H1 (cell line): ENCODE data around the gene FPR3. TPM values are rescaled to one million over a fixed set of nuclear protein-coding genes. Genes with fewer than 3 reads are reported as not detected.

Source experiments
- CTCF ChIA-PET: fragments of 300-600 bp; sonication (Branson Sonifier 250); formaldehyde crosslinking; loops from one replicate; lab custom pipeline; 2021; ENCODE audit not compliant: partially characterized antibody; lab: Charles Lee
- POLR2A ChIA-PET: fragments of 300-600 bp; sonication (Branson Sonifier 250); formaldehyde crosslinking; loops from one replicate; lab custom pipeline; 2021; ENCODE audit warnings: inconsistent platforms; ENCODE audit not compliant: partially characterized antibody; lab: Charles Lee
- DNase-seq, 2 experiments: peaks; one replicate each; pipeline versions ENCODE4 v3.0.0 to v3.0.0-alpha.2; 2010 to 2022; ENCODE audit warnings: low spot score in 2 of 2, low read depth in 1 of 2, mixed read lengths in 1 of 2
- FAIRE-seq: peaks from 2 replicates; lab custom pipeline; 2011; peaks lifted over from hg19 to GRCh38; lab: Jason Lieb, UNC
- H2AFZ ChIP-seq: 2 replicates; pipeline ENCODE4 v1.8.1; 2012; ENCODE audit warnings: low read length, inconsistent platforms
- H2AK5ac ChIP-seq: 2 replicates; pipeline ENCODE4 v1.6.1; 2013; ENCODE audit warnings: low read depth, low read length
- H2BK120ac ChIP-seq: replicated peaks from 2 replicates; pipeline ENCODE3; 2013; ENCODE audit warnings: low read depth, low read length, inconsistent platforms
- H2BK12ac ChIP-seq: 2 replicates; pipeline ENCODE4 v1.6.1; 2013; ENCODE audit warnings: low read depth, low read length
- H2BK15ac ChIP-seq: 2 replicates; pipeline ENCODE4 v1.6.1; 2013; ENCODE audit warnings: low read length
- H2BK20ac ChIP-seq: 2 replicates; pipeline ENCODE4 v1.6.1; 2013; ENCODE audit warnings: low read length
- H2BK5ac ChIP-seq: 2 replicates; pipeline ENCODE4 v1.6.1; 2013; ENCODE audit warnings: low read depth, low read length
- H3K14ac ChIP-seq: 2 replicates; pipeline ENCODE4 v1.6.1; 2013; ENCODE audit warnings: inconsistent platforms; ENCODE audit not compliant: insufficient read length
- H3K18ac ChIP-seq: 2 replicates; pipeline ENCODE4 v1.6.1; 2013; ENCODE audit warnings: low read length; ENCODE audit errors: extremely low read depth
- H3K23ac ChIP-seq: 2 replicates; pipeline ENCODE4 v1.6.1; 2013; ENCODE audit warnings: inconsistent platforms; ENCODE audit not compliant: insufficient read length
- H3K23me2 ChIP-seq: 2 replicates; pipeline ENCODE4 v1.6.1; 2013; ENCODE audit warnings: low read depth, low read length
- H3K27ac ChIP-seq: 2 replicates; pipeline ENCODE4 v1.6.1; 2011; ENCODE audit warnings: low read depth, low read length, inconsistent platforms
- H3K27me3 ChIP-seq, 4 experiments: replicated peaks in 1 of 4; 1 replicate in 1 of 4; 2 replicates in 3 of 4; pipeline versions ENCODE4 v1.6.1 to v1.8.1; 2011 to 2013; ENCODE audit warnings: low read length in 3 of 4, mild to moderate bottlenecking in 3 of 4, inconsistent platforms in 2 of 4, mixed read lengths in 2 of 4, moderate library complexity in 1 of 4; ENCODE audit not compliant: control insufficient read depth in 3 of 4, insufficient read depth in 3 of 4; ENCODE audit errors: extremely low read depth in 1 of 4
- H3K36me3 ChIP-seq, 4 experiments: 2 replicates each; pipeline versions ENCODE4 v1.6.1 to v1.8.1; 2011 to 2013; ENCODE audit warnings: mild to moderate bottlenecking in 4 of 4, low read length in 3 of 4, moderate library complexity in 2 of 4, control low read depth in 1 of 4, inconsistent platforms in 1 of 4; ENCODE audit not compliant: insufficient read depth in 4 of 4, control insufficient read depth in 2 of 4
- H3K4ac ChIP-seq: replicated peaks from 2 replicates; pipeline ENCODE3; 2013; ENCODE audit warnings: low read length, low read depth, mixed read lengths, inconsistent platforms; ENCODE audit not compliant: insufficient read length
- H3K4me1 ChIP-seq, 4 experiments: replicated peaks in 1 of 4; 1 replicate in 1 of 4; 2 replicates in 3 of 4; pipeline versions ENCODE4 v1.6.1 to v1.8.1; 2011 to 2013; ENCODE audit warnings: low read length in 3 of 4, inconsistent platforms in 2 of 4, mixed read lengths in 1 of 4; ENCODE audit not compliant: insufficient read depth in 4 of 4, control insufficient read depth in 3 of 4
- H3K4me2 ChIP-seq, 2 experiments: 2 replicates each; pipeline versions ENCODE4 v1.6.1 to v1.8.1; 2011 to 2013; ENCODE audit warnings: low read depth in 2 of 2, low read length in 2 of 2, control low read depth in 1 of 2, inconsistent platforms in 1 of 2, mild to moderate bottlenecking in 1 of 2; ENCODE audit not compliant: insufficient read depth in 1 of 2
- H3K4me3 ChIP-seq, 4 experiments: fragments of 200-600, 300-600 bp in 1 of 4; sonication (generic), shearing (Covaris generic), sonication (Bioruptor Twin) in 1 of 4; 2 replicates each; pipeline versions ENCODE4 v1.5.1 to v1.8.1; 2011 to 2016; ENCODE audit warnings: low read length in 4 of 4, low read depth in 3 of 4, control low read depth in 2 of 4, inconsistent platforms in 2 of 4, mild to moderate bottlenecking in 2 of 4, mixed read lengths in 1 of 4, moderate library complexity in 1 of 4; ENCODE audit not compliant: insufficient read depth in 2 of 4; ENCODE audit errors: extremely low read depth in 1 of 4
- H3K56ac ChIP-seq: replicated peaks from 2 replicates; pipeline ENCODE3; 2013; ENCODE audit warnings: low read depth, mild to moderate bottlenecking, mixed read lengths, low read length, inconsistent platforms; ENCODE audit not compliant: insufficient read length
- H3K79me1 ChIP-seq: 2 replicates; pipeline ENCODE4 v1.6.1; 2013; ENCODE audit warnings: low read depth, low read length, control low read depth
- H3K79me2 ChIP-seq, 2 experiments: 2 replicates each; pipeline versions ENCODE4 v1.6.1 to v1.8.1; 2012 to 2013; ENCODE audit warnings: low read length in 2 of 2, mild to moderate bottlenecking in 2 of 2, inconsistent platforms in 1 of 2; ENCODE audit not compliant: insufficient read depth in 2 of 2, control insufficient read depth in 1 of 2
- H3K9ac ChIP-seq, 4 experiments: replicated peaks in 1 of 4; 1 replicate in 1 of 4; 2 replicates in 3 of 4; pipeline versions ENCODE4 v1.6.1 to v1.8.1; 2011 to 2013; ENCODE audit warnings: low read depth in 3 of 4, low read length in 3 of 4, control low read depth in 2 of 4, mild to moderate bottlenecking in 2 of 4, moderate library complexity in 2 of 4, inconsistent platforms in 1 of 4; ENCODE audit errors: extremely low read depth in 1 of 4
- H3K9me3 ChIP-seq, 2 experiments: 2 replicates each; pipeline versions ENCODE4 v1.6.1 to v1.8.1; 2012 to 2013; ENCODE audit warnings: mild to moderate bottlenecking in 2 of 2, moderate library complexity in 2 of 2, control low read depth in 1 of 2, inconsistent platforms in 1 of 2, low read depth in 1 of 2, low read length in 1 of 2, mixed read lengths in 1 of 2; ENCODE audit not compliant: insufficient read depth in 2 of 2
- H4K20me1 ChIP-seq, 2 experiments: replicated peaks in 1 of 2; 2 replicates each; pipeline versions ENCODE3 to v1.8.1; 2011 to 2013; ENCODE audit warnings: inconsistent platforms in 2 of 2, low read length in 2 of 2, mild to moderate bottlenecking in 1 of 2; ENCODE audit not compliant: insufficient read depth in 2 of 2, control insufficient read depth in 1 of 2
- H4K5ac ChIP-seq: 2 replicates; pipeline ENCODE4 v1.6.1; 2013; ENCODE audit warnings: low read length, low read depth, mixed read lengths, inconsistent platforms; ENCODE audit not compliant: insufficient read length
- H4K8ac ChIP-seq: 2 replicates; pipeline ENCODE4 v1.8.0; 2013; ENCODE audit warnings: mild to moderate bottlenecking, moderate library complexity, low read length, inconsistent platforms; ENCODE audit not compliant: insufficient read depth; ENCODE audit errors: extremely low read depth
- H4K91ac ChIP-seq: replicated peaks from 2 replicates; pipeline ENCODE3; 2013; ENCODE audit warnings: low read length, mixed read lengths, inconsistent platforms; ENCODE audit not compliant: insufficient read length
- CBX8 ChIP-seq: fragments of 300-800, 300-1000 bp; sonication (generic); IDR thresholded peaks from 2 replicates; pipeline ENCODE4 v1.7.1; 2016; ENCODE audit warnings: low read depth, low read length, borderline replicate concordance
- E2F6 ChIP-seq: IDR thresholded peaks from 2 replicates; pipeline ENCODE4 v1.6.1; 2012; ENCODE audit warnings: inconsistent platforms
- EP300 ChIP-seq, 2 experiments: IDR thresholded peaks; 1 replicate in 1 of 2; 2 replicates in 1 of 2; pipeline ENCODE4 v1.6.1; 2011 to 2012; ENCODE audit warnings: low read depth in 2 of 2, low read length in 2 of 2, mild to moderate bottlenecking in 2 of 2, borderline replicate concordance in 1 of 2, inconsistent platforms in 1 of 2, moderate library complexity in 1 of 2
- GTF2F1 ChIP-seq: IDR thresholded peaks from 2 replicates; pipeline ENCODE4 v1.6.1; 2012; ENCODE audit warnings: low read depth, low read length, improper control_type of control experiment, borderline replicate concordance
- PHF8 ChIP-seq: fragments of 200-600 bp; sonication (generic); conservative IDR thresholded peaks from 2 replicates; pipeline ENCODE4 v1.7.1; 2012; ENCODE audit warnings: low read depth, mild to moderate bottlenecking, inconsistent platforms, low read length, moderate library complexity
- RAD21 ChIP-seq, 2 experiments: IDR thresholded peaks in 1 of 2; conservative IDR thresholded peaks in 1 of 2; 2 replicates each; pipeline ENCODE4 v1.6.1; 2011; ENCODE audit warnings: low read depth in 2 of 2, low read length in 2 of 2, improper control_type of control experiment in 1 of 2, inconsistent platforms in 1 of 2, mild to moderate bottlenecking in 1 of 2, moderate library complexity in 1 of 2
- SIX5 ChIP-seq: IDR thresholded peaks from 2 replicates; pipeline ENCODE4 v1.6.1; 2011; ENCODE audit warnings: mild to moderate bottlenecking, low read depth, low read length
- SP1 ChIP-seq: IDR thresholded peaks from 2 replicates; pipeline ENCODE4 v1.6.1; 2011; ENCODE audit warnings: low read depth, low read length
- TBP ChIP-seq: IDR thresholded peaks from 2 replicates; pipeline ENCODE4 v1.6.1; 2011; ENCODE audit warnings: low read depth, low read length, improper control_type of control experiment
- YY1 ChIP-seq: IDR thresholded peaks from 2 replicates; pipeline ENCODE4 v1.6.1; 2011; ENCODE audit warnings: low read depth, mild to moderate bottlenecking, low read length
- WGBS, 2 experiments: shearing (Covaris generic) in 1 of 2; methylation state at CpG; one replicate each; pipeline versions ENCODE4 v1.1.6 to v1.1.7; 2013 to 2015; ENCODE audit warnings: low lambda C conversion rate in 2 of 2, mixed read lengths in 2 of 2, inconsistent platforms in 1 of 2, low coverage in 1 of 2, missing lambda C conversion rate in 1 of 2; ENCODE audit not compliant: insufficient replicate concordance in 2 of 2, insufficient coverage in 1 of 2, insufficient read length in 1 of 2; ENCODE audit errors: extremely low coverage in 1 of 2, missing lambda C conversion rate in 1 of 2; 5-methylcytosine and 5-hydroxymethylcytosine counted together
- polyA plus RNA-seq, 7 experiments: library from polyadenylated mRNA; depleted of rRNA in 3 of 7; stranded (reverse) in 5 of 7; unstranded in 2 of 7; fragments of >200 nt in 5 of 7; fragments of 200-250 nt in 2 of 7; gene quantifications; 1 replicate in 5 of 7; 2 replicates in 1 of 7; 4 replicates in 1 of 7; pipeline versions ENCODE4 v1.2.1 to v1.2.3, GENCODE V29; 2011 to 2013; ENCODE audit warnings: missing spikeins in 2 of 7, mixed read lengths in 2 of 7
- total RNA-seq: library from RNA; stranded (reverse); fragmentation: NEBNext Ultra II Directional; extraction: Animal tissue kit (Norgen Biotek cat#: 25700); gene quantifications from 2 replicates; pipeline ENCODE4 v1.2.1, GENCODE V29; 2021

FPR3 gene
- total and polyA plus RNA-seq, 2 of the 8 experiments (the other 6 are each of a cell fraction or from before 2014, with no cell fraction given): not detected

GRCh38 chr19:51765086-51765485, 29.9 kb upstream of the FPR3 start:
- 68% methylated on average over 5 of the region's 5 CpGs; no CpG with 5 or more reads in 1 of the 2 experiments for WGBS, 2 experiments
- no peak for FAIRE-seq

More at GRCh38 chr19:51765086-51765485, 29.9 kb upstream of the FPR3 start:
- H3K36me3 ChIP-seq: no peaks in the 10 kb centered on the region
- no peaks in the 10 kb centered on the region for H3K79me2 ChIP-seq
- no peak overlapping the region for H3K18ac ChIP-seq
- no peak overlapping the region for H3K4me3 ChIP-seq
- H3K4me1 ChIP-seq: peaks cover 0 to 3% (median 1%) of the 10 kb centered on the region in 4 experiments; a peak in 1 of 7 replicates
- no peak overlapping the region for H3K4me2 ChIP-seq
- ChIA-PET CTCF (interaction anchor here (1.6 kb wide), 1 partner anchor 13 kb away, joined by 4 read pairs; no protein-coding TSS in a partner anchor), POLR2A (no interaction called here)
- H2BK120ac ChIP-seq: no peak overlapping the region
- H2BK20ac ChIP-seq: no peak overlapping the region
- H3K9ac ChIP-seq: no peak overlapping the region
- H2BK15ac ChIP-seq: no peak overlapping the region
- H3K9me3 ChIP-seq: peaks cover 5 to 6% of the 10 kb centered on the region in 2 experiments; a peak in 2 of 4 replicates
- H2BK5ac ChIP-seq: no peak overlapping the region
- H2AFZ ChIP-seq: no peak overlapping the region
- H3K56ac ChIP-seq: no peak overlapping the region
- H3K23me2 ChIP-seq: no peaks in the 10 kb centered on the region
- no peak overlapping the region for H3K27ac ChIP-seq
- H4K20me1 ChIP-seq: no peaks in the 10 kb centered on the region
- H3K27me3 ChIP-seq: no peaks in the 10 kb centered on the region
- no peak overlapping the region for H3K23ac ChIP-seq
- H3K79me1 ChIP-seq: no peaks in the 10 kb centered on the region
- no peak overlapping the region for H2BK12ac ChIP-seq
- no peak overlapping the region for H4K91ac ChIP-seq
- TF ChIP-seq SP1 (no peak), RAD21 (IDR thresholded peaks at IDR 0.05 in 1 of 2, conservative IDR thresholded peaks at IDR 0.05 in 1 of 2; ENCODE audit: low read depth in 2 of 2, low read length in 2 of 2) (no peak), EP300 (IDR thresholded peaks at IDR 0.05; ENCODE audit: borderline replicate concordance in 1 of 2, low read depth in 2 of 2, low read length in 2 of 2) (no peak), YY1 (no peak), TBP (no peak), E2F6 (no peak), CBX8 (no peak), SIX5 (no peak), PHF8 (no peak), GTF2F1 (no peak)
- H3K4ac ChIP-seq: no peak overlapping the region
- no peak overlapping the region for H4K8ac ChIP-seq
- H3K14ac ChIP-seq: no peak overlapping the region
- no peak overlapping the region for H2AK5ac ChIP-seq
- H4K5ac ChIP-seq: no peak overlapping the region
- DNase-seq: no peak
